Measurements from ENCODE around the gene CRYM.

- TF ChIP-seq POLR2A (IDR thresholded peaks at IDR 0.05) (no peak), CTCF (IDR thresholded peaks at IDR 0.05) (no peak)
Observed at GRCh38 chr16:21326459-21326858, 48.4 kb upstream of the CRYM start.
